DND-41 (cell line): Measurements from ENCODE around the gene CTNNA3.

Experiments used
- ATAC-seq: fragments of 200-7000 bp; cut with Tn5 transposase; 3 replicates; pipeline ENCODE4 v1.9.1; 2021; ENCODE audit warnings: low read depth; ENCODE audit not compliant: insufficient read depth
- DNase-seq: peaks from one replicate; pipeline ENCODE4 v3.0.0-alpha.2; 2020
- H2AFZ ChIP-seq: 2 replicates; pipeline ENCODE4 v1.6.0; 2012; ENCODE audit warnings: low read depth, low read length
- H3K27ac ChIP-seq: 2 replicates; pipeline ENCODE4 v1.5.1; 2012; ENCODE audit warnings: low read length, inconsistent platforms
- H3K27me3 ChIP-seq: fragments of 200-600 bp; sonication (generic); 2 replicates; pipeline ENCODE4 v1.6.0; 2012; ENCODE audit warnings: low read length, mild to moderate bottlenecking, inconsistent platforms; ENCODE audit not compliant: insufficient read depth, poor library complexity
- H3K36me3 ChIP-seq: 2 replicates; pipeline ENCODE4 v1.5.1; 2012; ENCODE audit warnings: low read length, inconsistent platforms; ENCODE audit not compliant: insufficient read depth
- H3K4me1 ChIP-seq: 2 replicates; pipeline ENCODE4 v1.5.1; 2012; ENCODE audit warnings: mild to moderate bottlenecking, low read length; ENCODE audit not compliant: insufficient read depth
- H3K4me2 ChIP-seq: 2 replicates; pipeline ENCODE4 v1.6.0; 2012; ENCODE audit warnings: mild to moderate bottlenecking, moderate library complexity, low read length, inconsistent platforms; ENCODE audit not compliant: insufficient read depth
- H3K4me3 ChIP-seq, 2 experiments: fragments of 200-600 bp in 1 of 2; shearing (Covaris generic) in 1 of 2; 2 replicates each; pipeline ENCODE4 v1.5.1; 2012 to 2016; ENCODE audit warnings: inconsistent platforms in 2 of 2, low read length in 2 of 2, mild to moderate bottlenecking in 2 of 2, low read depth in 1 of 2, moderate library complexity in 1 of 2
- H3K79me2 ChIP-seq: 2 replicates; pipeline ENCODE4 v1.6.0; 2012; ENCODE audit warnings: low read length, inconsistent platforms; ENCODE audit not compliant: insufficient read depth
- H3K9ac ChIP-seq: 2 replicates; pipeline ENCODE4 v1.6.0; 2012; ENCODE audit warnings: low read depth, mild to moderate bottlenecking, inconsistent platforms, low read length, moderate library complexity
- H3K9me3 ChIP-seq: 2 replicates; pipeline ENCODE4 v1.5.1; 2012; ENCODE audit warnings: low read length, moderate library complexity, mild to moderate bottlenecking, inconsistent platforms; ENCODE audit not compliant: insufficient read depth, severe bottlenecking
- H4K20me1 ChIP-seq: 2 replicates; pipeline ENCODE4 v1.6.0; 2012; ENCODE audit warnings: low read length; ENCODE audit not compliant: insufficient read depth
- EZH2 ChIP-seq: IDR thresholded peaks from 3 replicates; pipeline ENCODE4 v1.6.1; 2012; ENCODE audit warnings: borderline replicate concordance, low read depth, mild to moderate bottlenecking, moderate library complexity, low read length, inconsistent platforms; ENCODE audit not compliant: severe bottlenecking
- TF ChIP-seq, protein P1 (sequence below): IDR thresholded peaks from 2 replicates; pipeline ENCODE4 v1.5.1; 2012; ENCODE audit warnings: borderline replicate concordance, low read length, moderate library complexity, mild to moderate bottlenecking; ENCODE audit not compliant: poor library complexity, severe bottlenecking; ENCODE audit errors: extremely low read depth

CTNNA3 gene

GRCh38 chr10:66836771-66837170 is 859.2 kb downstream of the CTNNA3 start:
- H3K79me2 ChIP-seq: no peaks in the 10 kb centered on the region
- H3K27ac ChIP-seq: no peak overlapping the region
- H3K9ac ChIP-seq: no peak overlapping the region

GRCh38 chr10:66836057-66836456 is 859.9 kb downstream of the CTNNA3 start:
- Histone ChIP-seq H2AFZ (no peak overlapping the region), H3K4me2 (no peak overlapping the region)

More at GRCh38 chr10:66836771-66837170, 859.2 kb downstream of the CTNNA3 start:
- Histone ChIP-seq H3K4me3 (no peak overlapping the region), H3K4me2 (no peak overlapping the region), H3K36me3 (no peaks in the 10 kb centered on the region), H2AFZ (no peak overlapping the region), H3K27me3 (no peaks in the 10 kb centered on the region), H3K9me3 (no peaks in the 10 kb centered on the region), H4K20me1 (no peaks in the 10 kb centered on the region), H3K4me1 (no peaks in the 10 kb centered on the region)
- no peak for DNase-seq
- TF ChIP-seq, protein P1, sequence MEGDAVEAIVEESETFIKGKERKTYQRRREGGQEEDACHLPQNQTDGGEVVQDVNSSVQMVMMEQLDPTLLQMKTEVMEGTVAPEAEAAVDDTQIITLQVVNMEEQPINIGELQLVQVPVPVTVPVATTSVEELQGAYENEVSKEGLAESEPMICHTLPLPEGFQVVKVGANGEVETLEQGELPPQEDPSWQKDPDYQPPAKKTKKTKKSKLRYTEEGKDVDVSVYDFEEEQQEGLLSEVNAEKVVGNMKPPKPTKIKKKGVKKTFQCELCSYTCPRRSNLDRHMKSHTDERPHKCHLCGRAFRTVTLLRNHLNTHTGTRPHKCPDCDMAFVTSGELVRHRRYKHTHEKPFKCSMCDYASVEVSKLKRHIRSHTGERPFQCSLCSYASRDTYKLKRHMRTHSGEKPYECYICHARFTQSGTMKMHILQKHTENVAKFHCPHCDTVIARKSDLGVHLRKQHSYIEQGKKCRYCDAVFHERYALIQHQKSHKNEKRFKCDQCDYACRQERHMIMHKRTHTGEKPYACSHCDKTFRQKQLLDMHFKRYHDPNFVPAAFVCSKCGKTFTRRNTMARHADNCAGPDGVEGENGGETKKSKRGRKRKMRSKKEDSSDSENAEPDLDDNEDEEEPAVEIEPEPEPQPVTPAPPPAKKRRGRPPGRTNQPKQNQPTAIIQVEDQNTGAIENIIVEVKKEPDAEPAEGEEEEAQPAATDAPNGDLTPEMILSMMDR: no peak
- no peak for TF ChIP-seq EZH2
- ATAC-seq: no peak

GRCh38 chr10:66835400-66835799 is 860.6 kb downstream of the CTNNA3 start:
- Histone ChIP-seq H3K27ac (no peak overlapping the region), H3K27me3 (no peaks in the 10 kb centered on the region), H4K20me1 (no peaks in the 10 kb centered on the region), H3K4me3 (no peak overlapping the region), H3K36me3 (no peaks in the 10 kb centered on the region), H3K79me2 (no peaks in the 10 kb centered on the region), H3K9me3 (no peaks in the 10 kb centered on the region), H3K4me1 (no peaks in the 10 kb centered on the region), H3K4me2 (no peak overlapping the region), H3K9ac (no peak overlapping the region), H2AFZ (no peak overlapping the region)
- TF ChIP-seq EZH2: no peak
- TF ChIP-seq, protein P1: no peak
- ATAC-seq: no peak
- DNase-seq: no peak

More at GRCh38 chr10:66836057-66836456, 859.9 kb downstream of the CTNNA3 start:
- no peaks in the 10 kb centered on the region for H3K4me1 ChIP-seq
- no peak for TF ChIP-seq EZH2
- TF ChIP-seq, protein P1: no peak
- no peaks in the 10 kb centered on the region for H3K79me2 ChIP-seq
- no peak overlapping the region for H3K4me3 ChIP-seq
- no peaks in the 10 kb centered on the region for H4K20me1 ChIP-seq
- DNase-seq (no peak), ATAC-seq (no peak)
- H3K9ac ChIP-seq: no peak overlapping the region
- H3K36me3 ChIP-seq: no peaks in the 10 kb centered on the region
- H3K27me3 ChIP-seq: no peaks in the 10 kb centered on the region
- H3K27ac ChIP-seq: no peak overlapping the region
- no peaks in the 10 kb centered on the region for H3K9me3 ChIP-seq

- DNase-seq: no peak
- H3K4me1 ChIP-seq: no peaks in the 10 kb centered on the region
- no peaks in the 10 kb centered on the region for H3K27me3 ChIP-seq
- no peak overlapping the region for H2AFZ ChIP-seq
- H3K9ac ChIP-seq: no peak overlapping the region
- no peak overlapping the region for H3K4me3 ChIP-seq
- no peak for ATAC-seq
- no peaks in the 10 kb centered on the region for H3K36me3 ChIP-seq
- H3K4me2 ChIP-seq: no peak overlapping the region
- TF ChIP-seq, protein P1: no peak
- no peak for TF ChIP-seq EZH2
- no peaks in the 10 kb centered on the region for H3K9me3 ChIP-seq
- H3K79me2 ChIP-seq: no peaks in the 10 kb centered on the region
- H3K27ac ChIP-seq: no peak overlapping the region
- no peaks in the 10 kb centered on the region for H4K20me1 ChIP-seq
Observed at GRCh38 chr10:66834802-66835201, 861.2 kb downstream of the CTNNA3 start.
